H1 (cell line): ENCODE data around the gene TMEM9B.

ENCODE experiments used
- CBX8 ChIP-seq: fragments of 300-800, 300-1000 bp; sonication (generic); IDR thresholded peaks from 2 replicates; pipeline ENCODE4 v1.7.1; 2016; ENCODE audit warnings: low read depth, low read length, borderline replicate concordance
- EZH2 ChIP-seq: fragments of 200-600 bp; sonication (generic); IDR thresholded peaks from 2 replicates; pipeline ENCODE4 v1.7.1; 2012; ENCODE audit warnings: low read depth, mild to moderate bottlenecking, moderate library complexity, low read length, inconsistent platforms; ENCODE audit not compliant: severe bottlenecking
- GABPA ChIP-seq: IDR thresholded peaks from 2 replicates; pipeline ENCODE4 v1.6.1; 2011; ENCODE audit warnings: mild to moderate bottlenecking, low read length, moderate library complexity, borderline replicate concordance; ENCODE audit not compliant: insufficient read depth
- POLR2AphosphoS5 ChIP-seq: IDR thresholded peaks from 2 replicates; pipeline ENCODE4 v1.6.1; 2011; ENCODE audit warnings: low read depth, low read length
- SIN3A ChIP-seq, 2 experiments: IDR thresholded peaks in 1 of 2; conservative IDR thresholded peaks in 1 of 2; 2 replicates each; pipeline ENCODE4 v1.6.1; 2011 to 2012; ENCODE audit warnings: low read length in 2 of 2, improper control_type of control experiment in 1 of 2, low read depth in 1 of 2, mild to moderate bottlenecking in 1 of 2
- TEAD4 ChIP-seq: IDR thresholded peaks from 2 replicates; pipeline ENCODE4 v1.6.1; 2012; ENCODE audit warnings: low read depth, low read length, inconsistent platforms, mixed read lengths
- TF ChIP-seq, protein P1 (sequence below), 3 experiments: IDR thresholded peaks; 1 replicate in 2 of 3; 2 replicates in 1 of 3; pipeline versions ENCODE4 v1.5.1 to v1.6.1; 2011; ENCODE audit warnings: low read length in 3 of 3, mild to moderate bottlenecking in 3 of 3, inconsistent platforms in 2 of 3, low read depth in 1 of 3, moderate library complexity in 1 of 3; ENCODE audit not compliant: insufficient read depth in 1 of 3; ENCODE audit errors: control extremely low read depth in 1 of 3
- TF ChIP-seq, protein P2 (sequence below): IDR thresholded peaks from 2 replicates; pipeline ENCODE4 v1.6.1; 2012; ENCODE audit warnings: inconsistent platforms

DNA sequence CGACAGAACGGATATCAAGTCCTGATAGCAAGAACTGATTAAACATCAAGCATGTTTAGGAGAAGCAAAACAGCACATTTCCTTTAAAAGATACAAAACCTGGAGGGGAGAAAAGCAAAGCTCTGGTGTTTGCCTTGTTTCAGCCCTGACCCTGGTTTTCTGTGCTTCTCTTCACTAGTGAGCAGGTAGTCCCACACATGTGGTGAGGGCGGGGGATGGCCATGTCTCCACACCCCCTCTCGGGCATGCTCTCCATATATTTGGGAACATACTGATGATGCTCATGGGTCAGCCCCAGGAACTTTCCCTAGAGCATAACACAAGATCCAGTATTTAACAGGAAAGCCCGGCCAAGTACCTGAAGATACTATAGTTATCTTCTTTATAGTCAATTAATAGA lies 41.6 kb downstream of the TMEM9B start:
- TF ChIP-seq, protein P1, sequence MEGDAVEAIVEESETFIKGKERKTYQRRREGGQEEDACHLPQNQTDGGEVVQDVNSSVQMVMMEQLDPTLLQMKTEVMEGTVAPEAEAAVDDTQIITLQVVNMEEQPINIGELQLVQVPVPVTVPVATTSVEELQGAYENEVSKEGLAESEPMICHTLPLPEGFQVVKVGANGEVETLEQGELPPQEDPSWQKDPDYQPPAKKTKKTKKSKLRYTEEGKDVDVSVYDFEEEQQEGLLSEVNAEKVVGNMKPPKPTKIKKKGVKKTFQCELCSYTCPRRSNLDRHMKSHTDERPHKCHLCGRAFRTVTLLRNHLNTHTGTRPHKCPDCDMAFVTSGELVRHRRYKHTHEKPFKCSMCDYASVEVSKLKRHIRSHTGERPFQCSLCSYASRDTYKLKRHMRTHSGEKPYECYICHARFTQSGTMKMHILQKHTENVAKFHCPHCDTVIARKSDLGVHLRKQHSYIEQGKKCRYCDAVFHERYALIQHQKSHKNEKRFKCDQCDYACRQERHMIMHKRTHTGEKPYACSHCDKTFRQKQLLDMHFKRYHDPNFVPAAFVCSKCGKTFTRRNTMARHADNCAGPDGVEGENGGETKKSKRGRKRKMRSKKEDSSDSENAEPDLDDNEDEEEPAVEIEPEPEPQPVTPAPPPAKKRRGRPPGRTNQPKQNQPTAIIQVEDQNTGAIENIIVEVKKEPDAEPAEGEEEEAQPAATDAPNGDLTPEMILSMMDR (IDR thresholded peaks at IDR 0.05; ENCODE audit: control extremely low read depth in 1 of 3, insufficient read depth in 1 of 3, low read depth in 1 of 3, low read length in 3 of 3): no peak
- TF ChIP-seq SIN3A (conservative IDR thresholded peaks at IDR 0.05 in 1 of 2, IDR thresholded peaks at IDR 0.05 in 1 of 2; ENCODE audit: low read depth in 1 of 2, low read length in 2 of 2): no peak
- TF ChIP-seq, protein P2, sequence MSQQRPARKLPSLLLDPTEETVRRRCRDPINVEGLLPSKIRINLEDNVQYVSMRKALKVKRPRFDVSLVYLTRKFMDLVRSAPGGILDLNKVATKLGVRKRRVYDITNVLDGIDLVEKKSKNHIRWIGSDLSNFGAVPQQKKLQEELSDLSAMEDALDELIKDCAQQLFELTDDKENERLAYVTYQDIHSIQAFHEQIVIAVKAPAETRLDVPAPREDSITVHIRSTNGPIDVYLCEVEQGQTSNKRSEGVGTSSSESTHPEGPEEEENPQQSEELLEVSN: no peak
- no peak for TF ChIP-seq EZH2
- no peak for TF ChIP-seq TEAD4
- TF ChIP-seq GABPA: no peak
- no peak for TF ChIP-seq POLR2AphosphoS5
- no peak for TF ChIP-seq CBX8
